LNCaP clone FGC (cell line): ENCODE results near the gene FAM124B.

Source experiments
- DNase-seq: peaks from one replicate; pipeline ENCODE4 v3.0.0-alpha.2; 2011; ENCODE audit warnings: low read depth
- H3K4me3 ChIP-seq: 2 replicates; pipeline ENCODE4 v1.5.1; 2011; ENCODE audit warnings: mild to moderate bottlenecking, low read depth, low read length, control low read depth
- TF ChIP-seq, protein P1 (sequence below): IDR thresholded peaks from 2 replicates; pipeline ENCODE4 v1.5.1; 2012; ENCODE audit warnings: mild to moderate bottlenecking; ENCODE audit not compliant: control insufficient read depth, insufficient read depth; ENCODE audit errors: extremely low read depth

Gene FAM124B

GRCh38 chr2:224428787-224429440 is 27.0 kb upstream of the FAM124B start:
- H3K4me3 ChIP-seq = no peak overlapping the region
- TF ChIP-seq, protein P1, sequence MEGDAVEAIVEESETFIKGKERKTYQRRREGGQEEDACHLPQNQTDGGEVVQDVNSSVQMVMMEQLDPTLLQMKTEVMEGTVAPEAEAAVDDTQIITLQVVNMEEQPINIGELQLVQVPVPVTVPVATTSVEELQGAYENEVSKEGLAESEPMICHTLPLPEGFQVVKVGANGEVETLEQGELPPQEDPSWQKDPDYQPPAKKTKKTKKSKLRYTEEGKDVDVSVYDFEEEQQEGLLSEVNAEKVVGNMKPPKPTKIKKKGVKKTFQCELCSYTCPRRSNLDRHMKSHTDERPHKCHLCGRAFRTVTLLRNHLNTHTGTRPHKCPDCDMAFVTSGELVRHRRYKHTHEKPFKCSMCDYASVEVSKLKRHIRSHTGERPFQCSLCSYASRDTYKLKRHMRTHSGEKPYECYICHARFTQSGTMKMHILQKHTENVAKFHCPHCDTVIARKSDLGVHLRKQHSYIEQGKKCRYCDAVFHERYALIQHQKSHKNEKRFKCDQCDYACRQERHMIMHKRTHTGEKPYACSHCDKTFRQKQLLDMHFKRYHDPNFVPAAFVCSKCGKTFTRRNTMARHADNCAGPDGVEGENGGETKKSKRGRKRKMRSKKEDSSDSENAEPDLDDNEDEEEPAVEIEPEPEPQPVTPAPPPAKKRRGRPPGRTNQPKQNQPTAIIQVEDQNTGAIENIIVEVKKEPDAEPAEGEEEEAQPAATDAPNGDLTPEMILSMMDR = no peak
- no peak for DNase-seq

GRCh38 chr2:224427471-224427870 is 25.6 kb upstream of the FAM124B start:
- TF ChIP-seq, protein P1 = no peak
- no peak for DNase-seq
- no peak overlapping the region for H3K4me3 ChIP-seq

GRCh38 chr2:224426656-224427055 is 24.7 kb upstream of the FAM124B start:
- TF ChIP-seq, protein P1 = no peak
- no peak for DNase-seq
- no peak overlapping the region for H3K4me3 ChIP-seq

GRCh38 chr2:224421065-224421464 is 19.2 kb upstream of the FAM124B start:
- no peak overlapping the region for H3K4me3 ChIP-seq
- no peak for DNase-seq
- TF ChIP-seq, protein P1 = no peak

DNA sequence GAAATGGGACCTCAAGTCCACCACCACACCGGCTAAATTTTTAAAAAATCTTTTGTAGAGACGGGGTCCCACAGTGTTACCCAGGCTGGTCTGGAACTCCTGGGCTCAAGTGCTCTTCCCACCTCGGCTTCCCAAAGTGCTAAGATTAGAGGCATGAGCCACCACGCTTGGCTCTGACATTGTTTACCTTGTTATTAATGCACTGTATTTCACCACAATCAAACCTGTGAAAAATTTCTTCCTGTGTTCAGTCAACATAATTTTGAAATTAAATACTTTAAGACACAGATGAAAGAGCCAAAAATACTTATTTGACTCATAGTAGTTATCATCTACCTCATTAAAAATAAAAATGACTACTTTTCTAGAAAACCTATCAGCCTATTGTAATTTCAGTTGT is 16.0 kb upstream of the FAM124B start:
- TF ChIP-seq, protein P1 = no peak
- no peak overlapping the region for H3K4me3 ChIP-seq
- no peak for DNase-seq

- no peak for DNase-seq
- TF ChIP-seq, protein P1 = no peak
- H3K4me3 ChIP-seq = no peak overlapping the region
Observed at GRCh38 chr2:224417361-224417729, 15.4 kb upstream of the FAM124B start.
